GM08714 (cell line): Measurements from ENCODE around the gene MIF4GD.
A peak's percentile ranks its signal among the peaks of the same experiment; 100 is the strongest.
"Not testable (repeated sequence)": the region's sequence is repeated elsewhere in the genome, so short reads cannot be mapped to it uniquely, and the experiment has no call there.

Experiments used
- H3K4me3 ChIP-seq: fragments of 200-500 bp; sonication (Bioruptor generic); 2 replicates; pipeline ENCODE4 v1.5.1; 2014; ENCODE audit warnings: mild to moderate bottlenecking, low read length, inconsistent platforms
- ZNF274 ChIP-seq: IDR thresholded peaks from 2 replicates; pipeline ENCODE4 v1.6.1; 2012; ENCODE audit warnings: mild to moderate bottlenecking, low read depth, low read length

MIF4GD gene

GRCh38 chr17:75300280-75300679, 29.2 kb upstream of the MIF4GD start:
- H3K4me3 ChIP-seq, result no peak overlapping the region
- TF ChIP-seq ZNF274, result no peak

DNA sequence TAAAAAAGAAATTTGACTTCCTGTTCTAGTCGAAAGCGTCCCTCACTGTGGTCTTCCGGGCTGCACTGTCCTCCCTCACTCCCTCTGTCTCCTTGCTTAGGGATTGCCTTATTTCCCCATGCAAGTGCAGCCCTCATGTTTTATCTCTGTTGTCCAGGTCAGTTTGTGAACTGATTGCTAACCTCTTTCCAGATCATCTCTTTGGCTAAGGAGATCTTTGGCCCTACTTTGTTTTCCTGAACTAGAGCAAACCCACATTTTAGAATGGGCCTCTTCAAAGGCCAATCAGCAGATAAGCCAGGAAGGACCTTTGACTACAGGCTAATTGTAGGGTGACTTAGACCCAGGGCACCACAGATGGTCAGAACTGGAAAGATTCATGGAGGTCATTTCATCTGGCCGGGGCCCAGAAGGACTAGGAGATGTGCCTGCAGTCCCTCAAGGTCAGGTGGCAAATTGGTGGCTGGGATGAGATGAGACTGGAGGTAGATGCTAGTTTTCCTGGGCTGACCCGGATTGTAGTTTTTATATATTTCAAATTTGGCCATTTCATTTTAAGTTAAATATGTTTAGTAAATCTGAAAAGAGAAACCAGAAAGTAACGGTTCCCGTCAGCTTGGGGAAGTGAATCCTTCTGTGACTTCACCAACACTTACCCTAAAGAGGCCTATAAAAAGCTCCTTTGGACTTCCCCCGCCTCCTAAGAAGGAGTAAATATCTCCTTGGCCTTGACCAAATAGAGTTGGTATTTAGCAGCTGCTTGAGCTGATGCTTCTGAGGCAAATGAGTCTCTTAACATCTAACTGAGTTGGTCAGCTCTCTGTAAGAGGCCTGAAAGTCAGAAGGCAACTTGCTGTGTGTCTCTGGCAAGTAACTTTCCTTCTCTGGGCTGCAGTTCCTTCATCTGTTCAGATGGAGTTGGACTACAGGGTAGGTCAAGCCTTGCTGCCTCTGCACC, 24.4 kb upstream of the MIF4GD start:
- TF ChIP-seq ZNF274, result no peak
- H3K4me3 ChIP-seq, result peak overlapping the region; percentile 50; the same call in 1 of the 2 replicates

- not testable (repeated sequence) for H3K4me3 ChIP-seq
These were observed 21.9 kb upstream of the MIF4GD start for GRCh38 chr17:75292810-75293448.

DNA sequence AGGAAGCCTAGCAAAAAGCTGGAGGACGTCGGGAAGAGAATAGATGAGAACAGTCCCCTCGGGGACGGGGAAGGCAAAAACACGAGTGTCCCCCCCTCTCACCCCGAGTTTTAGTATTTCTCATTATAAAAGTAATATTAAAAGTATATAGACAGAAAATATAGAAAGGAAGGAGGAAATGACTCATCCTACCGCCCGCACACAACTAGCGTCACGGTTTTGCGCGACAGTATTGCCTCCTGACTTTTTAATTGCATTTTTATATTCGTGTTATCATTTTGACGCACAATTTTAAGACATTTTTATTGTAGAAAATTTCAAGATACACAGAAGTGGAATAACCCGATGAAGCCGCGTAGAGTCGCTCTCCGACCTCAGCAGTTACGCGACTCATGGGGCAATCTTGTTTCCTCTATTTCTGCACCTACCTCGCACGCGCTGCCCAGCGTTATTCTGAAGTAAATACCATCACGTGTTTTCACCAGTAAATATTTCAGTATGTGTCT, 18.9 kb upstream of the MIF4GD start:
- TF ChIP-seq ZNF274, result no peak

GRCh38 chr17:75289115-75289831, 18.2 kb upstream of the MIF4GD start, which contains the start of gene SLC25A19:
SLC25A19 (minus strand) TSS chr17:75289433; CDS start chr17:75286764, 2,669 bp downstream.
- TF ChIP-seq ZNF274, result no peak
- peak within 1 kb of the TSS; percentile 73 for H3K4me3 ChIP-seq

More for the DNA sequence above, 18.9 kb upstream of the MIF4GD start:
- peak overlapping the region; percentile 73 for H3K4me3 ChIP-seq

DNA sequence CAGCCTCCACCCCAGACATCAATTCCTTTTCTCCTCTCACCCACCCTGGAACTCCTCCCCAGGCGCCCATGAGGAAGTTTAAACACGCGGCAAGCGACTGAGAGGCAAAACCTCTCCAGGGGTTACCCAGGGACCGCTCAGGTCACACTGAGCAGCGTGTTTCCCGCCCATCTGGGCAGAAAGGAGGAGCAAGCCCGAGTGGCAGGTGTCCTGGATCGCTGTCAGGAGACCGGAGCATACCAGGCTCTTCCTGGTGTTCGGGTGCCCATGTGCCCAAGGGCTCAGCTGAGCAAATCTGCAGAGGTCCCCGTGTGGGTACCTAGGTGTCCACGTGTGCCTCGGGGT, 17.7 kb upstream of the MIF4GD start:
- peak overlapping the region; percentile 67 for H3K4me3 ChIP-seq
- no peak for TF ChIP-seq ZNF274

DNA sequence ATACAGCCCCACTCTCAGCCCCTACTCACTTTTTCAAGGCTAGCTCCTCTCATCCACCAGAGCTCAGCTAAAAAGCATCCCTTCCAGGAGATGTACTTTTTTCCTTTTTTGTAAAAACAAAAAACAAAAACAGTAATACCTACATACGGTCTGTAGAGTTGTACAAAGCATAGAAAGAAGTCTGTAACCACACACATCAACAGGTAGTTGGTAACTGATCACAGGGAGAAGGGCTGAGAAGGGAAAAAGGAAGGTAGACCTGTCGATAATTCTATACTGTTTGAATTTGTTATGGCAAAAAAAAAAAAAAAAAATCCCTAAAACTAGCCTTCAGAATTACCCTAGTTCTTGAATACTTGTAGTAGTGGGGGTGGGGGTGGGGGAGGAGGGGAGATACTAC, 17.3 kb upstream of the MIF4GD start:
- peak overlapping the region; percentile 67 for H3K4me3 ChIP-seq
- TF ChIP-seq ZNF274, result no peak

DNA sequence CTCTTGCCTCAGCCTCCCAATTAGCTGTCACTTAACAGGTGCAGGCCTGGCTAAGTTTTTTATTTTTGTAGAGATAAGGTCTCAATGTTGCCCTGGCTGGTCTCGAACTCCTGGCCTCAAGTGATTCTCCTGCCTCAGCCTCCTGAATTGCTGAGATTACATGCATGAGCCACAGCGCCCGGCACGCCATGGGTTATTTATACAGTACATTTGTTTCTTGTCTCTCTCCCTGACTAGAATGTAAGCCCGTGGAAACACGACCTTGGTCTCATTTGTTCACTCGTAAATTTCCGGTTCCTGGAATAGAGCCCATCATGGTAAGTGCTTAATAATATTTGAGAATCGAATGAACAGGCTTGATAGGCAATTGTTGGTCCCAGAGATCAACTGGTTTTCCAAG, 16.2 kb upstream of the MIF4GD start:
- no peak overlapping the region for H3K4me3 ChIP-seq

DNA sequence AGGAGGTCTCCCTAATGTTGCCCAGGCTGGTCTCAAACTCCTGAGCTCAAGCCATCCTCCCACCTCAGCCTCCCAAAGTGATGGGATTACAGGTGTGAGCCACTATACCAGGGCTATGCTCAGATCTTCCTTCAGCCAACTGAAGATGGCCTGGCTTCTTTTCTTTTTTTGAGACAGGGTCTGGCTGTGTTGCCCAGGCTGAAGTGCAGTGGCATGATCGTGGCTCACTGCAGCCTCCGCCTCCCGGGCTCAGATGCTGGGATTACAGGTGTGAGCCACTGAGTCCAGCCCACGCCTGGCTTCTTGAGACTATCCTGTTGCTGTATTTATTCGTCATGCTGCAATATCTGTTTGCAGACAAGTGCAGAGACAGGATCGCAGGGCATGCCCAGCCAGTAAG, 14.1 kb upstream of the MIF4GD start:
- no peak for TF ChIP-seq ZNF274
- no peak overlapping the region for H3K4me3 ChIP-seq

More for the DNA sequence above, 16.2 kb upstream of the MIF4GD start:
- no peak for TF ChIP-seq ZNF274

DNA sequence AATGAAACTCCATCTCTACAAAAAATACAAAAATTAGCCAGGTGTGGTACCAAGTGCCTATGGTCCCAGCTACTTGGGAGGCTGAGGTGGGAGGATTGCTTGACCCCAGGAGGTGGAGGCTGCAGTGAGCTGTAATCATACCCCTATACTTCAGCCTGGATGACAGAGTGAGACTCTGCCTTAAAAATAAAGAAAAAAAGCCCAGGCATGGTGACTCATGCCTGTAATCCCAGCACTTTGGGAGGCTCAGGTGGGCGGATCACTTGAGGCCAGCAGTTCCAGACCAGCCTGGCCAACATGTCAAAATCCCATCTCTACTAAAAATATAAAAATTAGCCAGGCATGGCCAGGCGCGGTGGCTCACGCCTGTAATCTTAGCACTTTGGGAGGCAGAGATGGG, 9.2 kb upstream of the MIF4GD start:
- H3K4me3 ChIP-seq, result not testable (repeated sequence)

DNA sequence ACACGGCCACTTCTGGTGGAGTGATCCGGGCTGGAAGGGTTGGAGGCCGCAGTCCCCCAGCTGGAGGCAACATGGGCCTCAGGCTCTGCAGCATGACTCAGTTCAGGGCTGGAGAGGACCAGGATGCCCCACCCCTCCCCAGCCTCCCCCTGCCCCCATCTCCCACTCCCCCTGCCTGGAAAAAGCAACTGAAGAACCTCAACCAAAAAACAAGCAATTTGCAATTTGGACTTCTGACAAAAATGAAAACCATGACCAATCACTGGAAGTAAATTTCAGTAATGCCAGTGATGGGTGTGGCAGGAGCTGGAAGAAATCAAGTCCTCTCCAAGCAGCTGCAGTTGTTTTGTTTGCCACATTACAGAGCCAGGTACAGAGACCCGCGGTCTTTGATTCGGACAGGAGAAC, 6.6 kb upstream of the MIF4GD start:
- H3K4me3 ChIP-seq, result no peak overlapping the region
- TF ChIP-seq ZNF274, result no peak

- H3K4me3 ChIP-seq, result no peak overlapping the region
These were observed 3.1 kb upstream of the MIF4GD start for GRCh38 chr17:75273977-75274708.

GRCh38 chr17:75272848-75273184, 1.8 kb upstream of the MIF4GD start:
- no peak for TF ChIP-seq ZNF274
- no peak overlapping the region for H3K4me3 ChIP-seq

More at GRCh38 chr17:75273977-75274708, 3.1 kb upstream of the MIF4GD start:
- TF ChIP-seq ZNF274, result no peak
